ENCODE results near the gene NEAT1.
A peak's percentile ranks its signal among the peaks of the same experiment; 100 is the strongest.

Gene NEAT1

GRCh38 chr11:65422633-65423515, at the start of gene NEAT1:
TSS of gene NEAT1 (plus strand) at chr11:65422798.
- DNase-seq = peak; percentile 97

GRCh38 chr11:65373839-65374580, 48.6 kb upstream of the NEAT1 start:
- DNase-seq = no peak

GRCh38 chr11:65375012-65375411, 47.6 kb upstream of the NEAT1 start:
- no peak for DNase-seq

- DNase-seq = no peak
Measured at GRCh38 chr11:65376138-65376713, 46.4 kb upstream of the NEAT1 start.

GRCh38 chr11:65377036-65377435, 45.6 kb upstream of the NEAT1 start:
- no peak for DNase-seq

GRCh38 chr11:65377777-65378176, 44.8 kb upstream of the NEAT1 start:
- no peak for DNase-seq

GRCh38 chr11:65378208-65378927, 44.2 kb upstream of the NEAT1 start:
- DNase-seq = no peak

GRCh38 chr11:65378928-65379638, 43.5 kb upstream of the NEAT1 start:
- no peak for DNase-seq

- DNase-seq = no peak
Measured at GRCh38 chr11:65379698-65380459, 42.7 kb upstream of the NEAT1 start.

- no peak for DNase-seq
Measured at GRCh38 chr11:65380460-65381119, 42.0 kb upstream of the NEAT1 start.

GRCh38 chr11:65381716-65382032, 40.9 kb upstream of the NEAT1 start:
- DNase-seq = peak; percentile 95

- DNase-seq = peak; percentile 99
Measured at GRCh38 chr11:65382033-65382803, 40.4 kb upstream of the NEAT1 start, which contains the start of gene SLC25A45. TSS of gene SLC25A45 (minus strand) at chr11:65382646. CDS start at chr11:65381951, 695 bp downstream.

GRCh38 chr11:65382804-65383368, 39.7 kb upstream of the NEAT1 start:
- DNase-seq = no peak

- peak; percentile 44 for DNase-seq
Measured at GRCh38 chr11:65383778-65384177, 38.8 kb upstream of the NEAT1 start.

GRCh38 chr11:65384301-65384889, 38.2 kb upstream of the NEAT1 start:
- DNase-seq = peak; percentile 71

- peak; percentile 88 for DNase-seq
Measured at GRCh38 chr11:65386307-65387140, 36.1 kb upstream of the NEAT1 start, which contains the start of gene FRMD8. TSS of gene FRMD8 (plus strand) at chr11:65386637. CDS start at chr11:65387037, 400 bp downstream.

GRCh38 chr11:65388731-65389130, 33.9 kb upstream of the NEAT1 start:
- no peak for DNase-seq

GRCh38 chr11:65389294-65389980, 33.2 kb upstream of the NEAT1 start:
- DNase-seq = no peak

Measured in islet precursor cell (in vitro differentiated cells).